GM12875 (cell line): ENCODE measurements around the gene INMT.

Source experiments
- H3K4me3 ChIP-seq: one replicate; pipeline ENCODE4 v1.5.1; 2011; ENCODE audit warnings: low read depth, low read length, control low read depth
- CTCF ChIP-seq: IDR thresholded peaks from 2 replicates; pipeline ENCODE4 v1.5.1; 2011; ENCODE audit warnings: low read depth, mild to moderate bottlenecking, control low read depth, inconsistent platforms, low read length, moderate library complexity, borderline replicate concordance; ENCODE audit not compliant: insufficient read depth

Gene INMT

GRCh38 chr7:30782690-30783089, 30.8 kb downstream of the INMT start:
- no peak overlapping the region for H3K4me3 ChIP-seq
- TF ChIP-seq CTCF = no peak

- TF ChIP-seq CTCF = no peak
- H3K4me3 ChIP-seq = no peak overlapping the region
These were observed 33.9 kb downstream of the INMT start for GRCh38 chr7:30785786-30786185.

GRCh38 chr7:30787486-30787885, 35.6 kb downstream of the INMT start:
- no peak for TF ChIP-seq CTCF
- H3K4me3 ChIP-seq = no peak overlapping the region

GRCh38 chr7:30788640-30789333, 36.9 kb downstream of the INMT start:
- H3K4me3 ChIP-seq = no peak overlapping the region
- no peak for TF ChIP-seq CTCF

GRCh38 chr7:30789334-30789711, 37.4 kb downstream of the INMT start:
- TF ChIP-seq CTCF = no peak
- no peak overlapping the region for H3K4me3 ChIP-seq

GRCh38 chr7:30790356-30790755, 38.4 kb downstream of the INMT start:
- H3K4me3 ChIP-seq = no peak overlapping the region
- no peak for TF ChIP-seq CTCF

- no peak overlapping the region for H3K4me3 ChIP-seq
- no peak for TF ChIP-seq CTCF
These were observed 39.2 kb downstream of the INMT start for GRCh38 chr7:30791114-30791513.
